Measurements from ENCODE around the gene GPC6. TPM values are rescaled to one million over a fixed set of nuclear protein-coding genes. Genes with fewer than 3 reads are reported as not detected.

Gene GPC6
- total RNA-seq, 1 donor from 2014 or later, result not detected

GRCh38 chr13:93709506-93710244, 483.1 kb downstream of the GPC6 start:
- Mint-ChIP-seq H3K4me3 (no peak overlapping the region), H3K36me3 (ENCODE audit: low read depth) (no peaks in the 10 kb centered on the region), H3K27ac (no peak overlapping the region), H3K4me1 (ENCODE audit: low read depth) (no peaks in the 10 kb centered on the region), H3K27me3 (ENCODE audit: insufficient read depth) (no peaks in the 10 kb centered on the region), H3K9me3 (peaks cover 7% of the 10 kb centered on the region)
- no peak for DNase-seq (ENCODE audit: low spot score)
- intact Hi-C loops (cut with micrococcal nuclease), result no loop called here

- no peak overlapping the region for H3K4me3 Mint-ChIP-seq
- peaks cover 7% of the 10 kb centered on the region for H3K9me3 Mint-ChIP-seq
- no peaks in the 10 kb centered on the region for H3K36me3 Mint-ChIP-seq (ENCODE audit: low read depth)
- intact Hi-C loops (cut with micrococcal nuclease), result no loop called here
- no peak overlapping the region for H3K27ac Mint-ChIP-seq
- no peaks in the 10 kb centered on the region for H3K27me3 Mint-ChIP-seq (ENCODE audit: insufficient read depth)
- DNase-seq (ENCODE audit: low spot score), result no peak
- no peaks in the 10 kb centered on the region for H3K4me1 Mint-ChIP-seq (ENCODE audit: low read depth)
Measured at GRCh38 chr13:93714171-93714570, 487.6 kb downstream of the GPC6 start.

GRCh38 chr13:93715866-93716265, 489.3 kb downstream of the GPC6 start:
- no peak overlapping the region for H3K4me3 Mint-ChIP-seq
- H3K27me3 Mint-ChIP-seq (ENCODE audit: insufficient read depth), result no peaks in the 10 kb centered on the region
- no peaks in the 10 kb centered on the region for H3K36me3 Mint-ChIP-seq (ENCODE audit: low read depth)
- DNase-seq (ENCODE audit: low spot score), result no peak
- H3K4me1 Mint-ChIP-seq (ENCODE audit: low read depth), result no peaks in the 10 kb centered on the region
- H3K27ac Mint-ChIP-seq, result no peak overlapping the region
- peaks cover 7% of the 10 kb centered on the region for H3K9me3 Mint-ChIP-seq
- intact Hi-C loops (cut with micrococcal nuclease), result no loop called here

- Mint-ChIP-seq H3K4me3 (no peak overlapping the region), H3K27me3 (ENCODE audit: insufficient read depth) (no peaks in the 10 kb centered on the region), H3K36me3 (ENCODE audit: low read depth) (no peaks in the 10 kb centered on the region), H3K4me1 (ENCODE audit: low read depth) (no peaks in the 10 kb centered on the region), H3K27ac (no peak overlapping the region), H3K9me3 (peaks cover 7% of the 10 kb centered on the region)
- intact Hi-C loops (cut with micrococcal nuclease), result no loop called here
- no peak for DNase-seq (ENCODE audit: low spot score)
Measured at GRCh38 chr13:93716623-93717022, 490.0 kb downstream of the GPC6 start.

GRCh38 chr13:93721483-93721882, 494.9 kb downstream of the GPC6 start:
- Mint-ChIP-seq H3K36me3 (ENCODE audit: low read depth) (no peaks in the 10 kb centered on the region), H3K4me1 (ENCODE audit: low read depth) (no peaks in the 10 kb centered on the region), H3K27ac (no peak overlapping the region), H3K4me3 (no peak overlapping the region), H3K9me3 (no peaks in the 10 kb centered on the region), H3K27me3 (ENCODE audit: insufficient read depth) (no peaks in the 10 kb centered on the region)
- intact Hi-C loops (cut with micrococcal nuclease), result no loop called here
- DNase-seq (ENCODE audit: low spot score), result no peak

- H3K4me1 Mint-ChIP-seq (ENCODE audit: low read depth), result no peaks in the 10 kb centered on the region
Measured at GRCh38 chr13:93723316-93723715, 496.7 kb downstream of the GPC6 start.

GRCh38 chr13:93724187-93724586, 497.6 kb downstream of the GPC6 start:
- Mint-ChIP-seq H3K27ac (no peak overlapping the region), H3K27me3 (ENCODE audit: insufficient read depth) (no peaks in the 10 kb centered on the region), H3K4me1 (ENCODE audit: low read depth) (no peaks in the 10 kb centered on the region), H3K9me3 (no peaks in the 10 kb centered on the region), H3K36me3 (ENCODE audit: low read depth) (no peaks in the 10 kb centered on the region), H3K4me3 (no peak overlapping the region)
- DNase-seq (ENCODE audit: low spot score), result no peak
- intact Hi-C loops (cut with micrococcal nuclease), result no loop called here

More at GRCh38 chr13:93723316-93723715, 496.7 kb downstream of the GPC6 start:
- intact Hi-C loops (cut with micrococcal nuclease), result no loop called here
- DNase-seq (ENCODE audit: low spot score), result no peak
- Mint-ChIP-seq H3K36me3 (ENCODE audit: low read depth) (no peaks in the 10 kb centered on the region), H3K27me3 (ENCODE audit: insufficient read depth) (no peaks in the 10 kb centered on the region), H3K9me3 (no peaks in the 10 kb centered on the region), H3K4me3 (no peak overlapping the region), H3K27ac (no peak overlapping the region)

- Mint-ChIP-seq H3K27me3 (ENCODE audit: insufficient read depth) (no peaks in the 10 kb centered on the region), H3K27ac (no peak overlapping the region), H3K36me3 (ENCODE audit: low read depth) (no peaks in the 10 kb centered on the region), H3K4me1 (ENCODE audit: low read depth) (no peaks in the 10 kb centered on the region), H3K4me3 (no peak overlapping the region), H3K9me3 (no peaks in the 10 kb centered on the region)
- intact Hi-C loops (cut with micrococcal nuclease), result no loop called here
- DNase-seq (ENCODE audit: low spot score), result no peak
Measured at GRCh38 chr13:93726173-93726957, 499.8 kb downstream of the GPC6 start.

GRCh38 chr13:93727211-93728141, 500.9 kb downstream of the GPC6 start:
- no peaks in the 10 kb centered on the region for H3K27me3 Mint-ChIP-seq (ENCODE audit: insufficient read depth)

GRCh38 chr13:93729383-93729782, 502.8 kb downstream of the GPC6 start:
- DNase-seq (ENCODE audit: low spot score), result no peak
- Mint-ChIP-seq H3K4me1 (ENCODE audit: low read depth) (no peaks in the 10 kb centered on the region), H3K27ac (no peak overlapping the region), H3K27me3 (ENCODE audit: insufficient read depth) (no peaks in the 10 kb centered on the region), H3K36me3 (ENCODE audit: low read depth) (no peaks in the 10 kb centered on the region), H3K9me3 (no peaks in the 10 kb centered on the region), H3K4me3 (no peak overlapping the region)
- intact Hi-C loops (cut with micrococcal nuclease), result no loop called here

More at GRCh38 chr13:93727211-93728141, 500.9 kb downstream of the GPC6 start:
- Mint-ChIP-seq H3K36me3 (ENCODE audit: low read depth) (no peaks in the 10 kb centered on the region), H3K4me1 (ENCODE audit: low read depth) (no peaks in the 10 kb centered on the region), H3K9me3 (no peaks in the 10 kb centered on the region), H3K27ac (no peak overlapping the region), H3K4me3 (no peak overlapping the region)
- DNase-seq (ENCODE audit: low spot score), result no peak
- intact Hi-C loops (cut with micrococcal nuclease), result no loop called here

GRCh38 chr13:93730780-93731179, 504.2 kb downstream of the GPC6 start:
- Mint-ChIP-seq H3K9me3 (no peaks in the 10 kb centered on the region), H3K4me3 (no peak overlapping the region), H3K27ac (no peak overlapping the region), H3K4me1 (ENCODE audit: low read depth) (no peaks in the 10 kb centered on the region), H3K36me3 (ENCODE audit: low read depth) (no peaks in the 10 kb centered on the region), H3K27me3 (ENCODE audit: insufficient read depth) (no peaks in the 10 kb centered on the region)
- no peak for DNase-seq (ENCODE audit: low spot score)
- intact Hi-C loops (cut with micrococcal nuclease), result no loop called here

GRCh38 chr13:93732186-93732585, 505.6 kb downstream of the GPC6 start:
- Mint-ChIP-seq H3K4me3 (no peak overlapping the region), H3K27me3 (ENCODE audit: insufficient read depth) (no peaks in the 10 kb centered on the region), H3K4me1 (ENCODE audit: low read depth) (no peaks in the 10 kb centered on the region), H3K27ac (no peak overlapping the region), H3K36me3 (ENCODE audit: low read depth) (no peaks in the 10 kb centered on the region), H3K9me3 (no peaks in the 10 kb centered on the region)
- intact Hi-C loops (cut with micrococcal nuclease), result no loop called here
- no peak for DNase-seq (ENCODE audit: low spot score)
